Measurements from ENCODE around the gene ADAMTS4.
A peak's percentile ranks its signal among the peaks of the same experiment; 100 is the strongest.

Gene ADAMTS4

DNA sequence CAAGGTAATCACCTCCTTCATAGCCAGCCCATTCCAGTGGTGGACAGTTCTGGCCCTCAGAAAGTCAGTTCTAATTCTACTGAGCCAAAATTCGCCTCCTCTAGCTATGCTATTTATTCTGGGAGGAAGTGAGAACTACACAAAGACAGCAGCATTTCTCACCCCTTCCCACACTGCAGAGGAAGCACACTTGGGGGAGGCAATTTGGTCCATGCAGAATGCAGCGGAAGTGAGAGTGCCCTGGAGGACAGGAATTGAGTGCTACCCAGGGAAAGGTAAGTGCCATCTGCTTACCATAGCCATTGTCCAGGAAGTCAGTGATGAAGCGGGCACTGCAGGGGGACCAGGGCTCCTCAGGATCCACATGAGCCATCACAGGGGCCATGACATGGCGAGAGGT lies 3.7 kb downstream of the ADAMTS4 start:
- DNase-seq, result no peak

- no peak for DNase-seq
These were observed 5.2 kb downstream of the ADAMTS4 start for GRCh38 chr1:161193561-161194235.

- peak; percentile 73 for DNase-seq
These were observed 6.1 kb downstream of the ADAMTS4 start for GRCh38 chr1:161192476-161193465.

- DNase-seq, result no peak
These were observed 6.9 kb downstream of the ADAMTS4 start for GRCh38 chr1:161191971-161192370.

GRCh38 chr1:161190962-161191521 lies 7.8 kb downstream of the ADAMTS4 start:
- DNase-seq, result no peak

GRCh38 chr1:161189036-161189435 lies 9.8 kb downstream of the ADAMTS4 start:
- DNase-seq, result no peak

DNA sequence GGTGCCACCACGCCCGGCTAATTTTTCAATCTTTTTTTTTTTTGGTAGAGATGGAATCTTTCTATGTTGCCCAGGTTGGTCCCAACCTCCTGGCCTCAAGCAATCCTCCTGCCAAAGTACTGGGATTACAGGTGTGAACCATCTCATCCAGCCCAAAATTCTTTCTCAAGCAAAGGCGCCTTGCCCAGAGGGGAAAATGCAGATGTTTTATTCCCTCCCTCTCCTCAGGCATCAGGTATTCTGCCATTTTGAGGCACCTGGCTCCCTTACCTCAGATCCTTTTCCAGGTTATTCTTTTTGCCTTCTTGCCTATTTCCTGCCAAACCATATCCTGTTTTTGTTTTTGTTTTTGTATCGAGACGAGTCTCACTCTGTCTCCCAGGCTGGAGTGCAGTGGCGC lies 10.5 kb downstream of the ADAMTS4 start:
- no peak for DNase-seq

GRCh38 chr1:161187311-161187710 lies 11.5 kb downstream of the ADAMTS4 start:
- no peak for DNase-seq

- peak; percentile 43 for DNase-seq
These were observed 13.0 kb downstream of the ADAMTS4 start for GRCh38 chr1:161185732-161186311.

GRCh38 chr1:161185282-161185682 lies 13.6 kb downstream of the ADAMTS4 start:
- peak; percentile 85 for DNase-seq

DNA sequence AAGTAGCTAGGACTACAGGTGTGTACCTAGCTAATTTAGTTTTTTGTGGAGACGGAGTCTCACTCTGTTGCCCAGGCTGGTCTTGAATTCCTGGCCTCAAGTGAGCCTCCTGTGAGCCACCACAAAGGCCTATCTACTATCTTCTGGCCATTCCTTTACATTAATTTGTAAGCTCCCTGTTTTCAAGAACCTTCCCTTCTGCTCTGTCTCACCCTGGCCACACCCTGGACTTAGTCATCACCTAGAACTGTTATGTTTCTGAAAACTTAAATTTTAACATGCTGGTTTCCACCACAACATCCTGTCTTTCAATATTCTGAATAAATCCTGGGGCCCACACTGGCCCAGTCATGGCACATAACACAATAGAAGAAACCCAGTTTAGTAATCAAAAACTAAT lies 16.6 kb downstream of the ADAMTS4 start:
- peak; percentile 62 for DNase-seq

GRCh38 chr1:161180639-161181038 lies 18.2 kb downstream of the ADAMTS4 start:
- DNase-seq, result no peak

- no peak for DNase-seq
These were observed 19.2 kb downstream of the ADAMTS4 start for GRCh38 chr1:161179698-161180097.

DNA sequence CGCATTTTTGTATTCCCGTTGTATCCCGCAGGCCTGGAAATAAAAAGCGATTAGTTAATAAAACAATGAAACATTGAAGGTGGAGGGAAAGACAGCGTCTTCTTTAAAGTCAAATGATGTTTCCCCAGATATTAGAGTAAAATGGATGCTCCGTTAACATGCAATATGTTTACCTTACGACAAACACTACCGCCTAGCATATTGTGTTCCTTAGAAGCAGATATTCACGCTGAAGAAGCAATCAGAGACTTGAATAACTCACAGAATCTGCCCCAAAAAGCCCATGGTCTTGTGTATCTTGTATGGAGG lies 21.0 kb downstream of the ADAMTS4 start:
- no peak for DNase-seq

DNA sequence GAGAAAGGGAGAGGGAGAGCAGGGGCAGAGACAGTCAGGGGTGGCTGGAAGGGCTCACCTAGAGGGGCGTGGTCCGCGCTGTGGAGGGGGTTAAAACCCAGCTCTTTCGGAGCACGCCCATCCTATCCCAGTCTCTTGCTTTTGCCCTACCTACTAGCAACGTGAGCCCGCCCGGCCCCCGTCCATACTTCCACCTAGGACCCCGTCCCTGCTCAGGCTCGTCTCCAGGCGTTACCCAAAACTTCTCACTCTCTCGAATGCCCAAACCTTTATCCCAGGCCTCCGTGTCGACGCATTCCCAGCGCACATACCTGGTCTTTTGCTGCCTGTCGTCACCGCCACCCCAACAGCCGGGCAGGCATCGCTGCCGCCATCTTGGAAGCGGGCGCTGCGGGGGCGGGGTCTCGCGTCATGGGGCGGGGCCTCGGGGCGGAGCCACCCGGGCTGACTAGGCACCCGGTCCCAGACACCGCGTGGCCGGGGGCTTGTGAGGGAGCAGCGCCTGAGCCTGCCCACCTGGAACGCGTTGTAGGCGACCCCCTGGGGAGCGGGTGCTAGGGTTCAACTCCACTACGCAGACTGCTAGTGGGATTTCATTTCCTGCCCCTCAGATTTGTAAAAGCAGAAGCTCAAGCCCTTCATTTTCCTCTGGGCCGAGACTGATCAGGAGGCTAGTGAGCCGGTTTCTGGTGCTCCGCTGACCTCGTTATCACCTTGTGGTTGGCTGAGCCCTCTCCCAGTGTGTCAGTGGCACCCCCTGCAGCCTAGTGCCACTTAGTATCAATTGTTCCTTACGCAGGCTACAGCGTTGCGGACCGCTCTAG lies 21.5 kb downstream of the ADAMTS4 start, which contains the start of gene B4GALT3:
TSS of gene B4GALT3 (minus strand) at position 396 of the 824 bp plus-strand sequence. CDS start 1,447 bp downstream, outside the sequence.
- peak; percentile 88 for DNase-seq

GRCh38 chr1:161176468-161177111 lies 22.3 kb downstream of the ADAMTS4 start:
- DNase-seq, result no peak

- DNase-seq, result no peak
These were observed 22.9 kb downstream of the ADAMTS4 start for GRCh38 chr1:161175771-161176453.

- DNase-seq, result no peak
These were observed 23.9 kb downstream of the ADAMTS4 start for GRCh38 chr1:161174911-161175310.

DNA sequence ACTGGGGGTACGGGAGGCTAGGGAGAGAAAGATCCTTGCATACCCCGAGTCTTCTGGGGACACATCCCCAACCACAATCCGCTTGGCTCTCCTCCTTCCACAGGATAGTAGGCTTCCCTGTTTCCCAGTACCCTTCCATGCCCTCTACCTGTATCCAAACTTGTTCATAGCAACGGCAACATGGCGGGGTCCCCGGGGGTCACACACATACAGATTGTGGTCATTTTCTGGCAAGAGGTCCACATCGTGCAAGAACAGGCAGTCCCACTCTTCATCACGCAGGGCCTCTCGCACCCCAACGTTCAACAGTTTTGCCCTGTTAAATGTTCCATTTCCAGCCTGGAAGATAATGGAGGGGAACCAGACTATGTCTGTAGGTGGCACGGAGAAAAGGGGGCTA lies 25.1 kb downstream of the ADAMTS4 start:
- DNase-seq, result no peak

GRCh38 chr1:161172776-161173376 lies 26.0 kb downstream of the ADAMTS4 start:
- DNase-seq, result no peak

DNA sequence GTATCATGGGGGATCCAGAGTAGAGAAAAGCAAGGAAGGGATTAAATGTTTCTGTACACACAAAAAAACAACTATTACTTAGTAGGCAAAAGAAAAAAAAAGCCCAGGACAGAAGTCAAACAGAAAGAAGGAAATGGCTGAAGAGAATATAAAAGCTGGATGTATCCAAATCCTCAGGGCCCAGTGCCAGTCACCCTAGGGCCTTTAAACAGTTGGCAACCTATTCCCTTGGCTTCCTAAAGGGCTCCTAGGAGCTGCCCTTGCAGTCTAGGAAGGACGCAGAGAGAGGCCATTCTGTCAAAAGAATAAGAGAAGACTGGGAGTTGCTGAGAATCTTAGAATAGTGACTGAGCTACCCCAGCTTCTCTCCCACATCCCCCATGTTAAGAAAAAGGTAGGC lies 26.5 kb downstream of the ADAMTS4 start:
- DNase-seq, result no peak

Measured in CD4-positive, alpha-beta T cell treated with Interferon gamma for 1 hour (primary cell).